AG09319 (cell line): Measurements from ENCODE around the gene NR0B2.

Experiments used
- DNase-seq: peaks from one replicate; pipeline ENCODE4 v3.0.0-alpha.2; 2010; ENCODE audit warnings: low read depth; ENCODE audit errors: extremely low read depth
- CTCF ChIP-seq: IDR thresholded peaks from 2 replicates; pipeline ENCODE4 v1.5.1; 2011; ENCODE audit warnings: low read depth, mild to moderate bottlenecking, inconsistent platforms, low read length, moderate library complexity

Gene NR0B2

GRCh38 chr1:26932531-26932930 is 18.8 kb upstream of the NR0B2 start:
- TF ChIP-seq CTCF = no peak
- DNase-seq = no peak

- DNase-seq = no peak
- no peak for TF ChIP-seq CTCF
Observed at GRCh38 chr1:26923711-26924110, 9.9 kb upstream of the NR0B2 start.

- no peak for TF ChIP-seq CTCF
- no peak for DNase-seq
Observed at GRCh38 chr1:26922901-26923300, 9.1 kb upstream of the NR0B2 start.

GRCh38 chr1:26922431-26922729 is 8.6 kb upstream of the NR0B2 start:
- no peak for TF ChIP-seq CTCF
- no peak for DNase-seq

- TF ChIP-seq CTCF = no peak
- peak; percentile 91 for DNase-seq
Observed at GRCh38 chr1:26921540-26922430, 8.0 kb upstream of the NR0B2 start, which contains the start of gene NUDC. TSS of gene NUDC (plus strand) at chr1:26921743. CDS start at chr1:26921849, 106 bp downstream.

GRCh38 chr1:26921126-26921539 is 7.4 kb upstream of the NR0B2 start:
- no peak for TF ChIP-seq CTCF
- no peak for DNase-seq

GRCh38 chr1:26915204-26915842 is 1.5 kb upstream of the NR0B2 start:
- DNase-seq = no peak

More at GRCh38 chr1:26915204-26915842, 1.5 kb upstream of the NR0B2 start:
- TF ChIP-seq CTCF = no peak
